Liver (tissue), 9 donors: ENCODE data around the gene ACTN1. TPM values are rescaled to one million over a fixed set of nuclear protein-coding genes. Genes with fewer than 3 reads are reported as not detected.

ENCODE experiments used
- DNase-seq: peaks from one replicate; pipeline ENCODE4 v3.0.0-alpha.2; 2017; ENCODE audit warnings: low spot score
- H3K27ac ChIP-seq, 2 donors: one replicate each; pipeline ENCODE4 v1.7.0; 2013; ENCODE audit warnings: inconsistent platforms in 2 of 2, low read length in 2 of 2, control low read depth in 1 of 2, low read depth in 1 of 2, mild to moderate bottlenecking in 1 of 2
- H3K27me3 ChIP-seq, 4 donors: one replicate each; pipeline versions ENCODE4 v1.6.1 to v1.7.0; 2013; ENCODE audit warnings: low read length in 3 of 4, inconsistent platforms in 1 of 4, mild to moderate bottlenecking in 1 of 4, moderate library complexity in 1 of 4; ENCODE audit not compliant: control insufficient read depth in 4 of 4, insufficient read depth in 4 of 4
- H3K36me3 ChIP-seq, 4 donors: one replicate each; pipeline versions ENCODE4 v1.6.1 to v1.7.0; 2013; ENCODE audit warnings: low read length in 3 of 4, mild to moderate bottlenecking in 3 of 4, low read depth in 1 of 4, moderate library complexity in 1 of 4; ENCODE audit not compliant: control insufficient read depth in 4 of 4, insufficient read depth in 3 of 4
- H3K4me1 ChIP-seq, 4 donors: one replicate each; pipeline versions ENCODE4 v1.6.1 to v1.7.0; 2013; ENCODE audit warnings: low read length in 3 of 4, mild to moderate bottlenecking in 3 of 4, moderate library complexity in 1 of 4; ENCODE audit not compliant: control insufficient read depth in 4 of 4, insufficient read depth in 4 of 4
- H3K4me3 ChIP-seq, 3 donors: one replicate each; pipeline versions ENCODE4 v1.6.1 to v1.7.0; 2013; ENCODE audit warnings: low read length in 3 of 3, control low read depth in 1 of 3, low read depth in 1 of 3, mild to moderate bottlenecking in 1 of 3
- H3K9ac ChIP-seq, 2 donors: one replicate each; pipeline ENCODE4 v1.7.0; 2013; ENCODE audit warnings: low read length in 2 of 2, mild to moderate bottlenecking in 2 of 2, moderate library complexity in 2 of 2, control low read depth in 1 of 2, low read depth in 1 of 2
- H3K9me3 ChIP-seq, 4 donors: one replicate each; pipeline versions ENCODE4 v1.6.1 to v1.7.0; 2013; ENCODE audit warnings: low read length in 3 of 4; ENCODE audit not compliant: control insufficient read depth in 4 of 4
- ATF3 ChIP-seq: IDR thresholded peaks from 2 replicates; pipeline ENCODE4 v1.6.1; 2016; ENCODE audit warnings: antibody characterized with exemption
- FOXA1 ChIP-seq: IDR thresholded peaks from 2 replicates; pipeline ENCODE4 v1.6.1; 2016; ENCODE audit warnings: antibody characterized with exemption
- FOXA2 ChIP-seq: IDR thresholded peaks from 2 replicates; pipeline ENCODE4 v1.6.1; 2016; ENCODE audit warnings: antibody characterized with exemption
- GABPA ChIP-seq, 2 donors: IDR thresholded peaks in 1 of 2; conservative IDR thresholded peaks in 1 of 2; 2 replicates each; pipeline ENCODE4 v1.6.1; 2016; ENCODE audit warnings: antibody characterized with exemption in 2 of 2, mild to moderate bottlenecking in 1 of 2, moderate library complexity in 1 of 2
- HNF4A ChIP-seq, 2 donors: conservative IDR thresholded peaks; 2 replicates each; pipeline ENCODE4 v1.6.1; 2016; ENCODE audit warnings: antibody characterized with exemption in 2 of 2, mild to moderate bottlenecking in 2 of 2
- HNF4G ChIP-seq: IDR thresholded peaks from 2 replicates; pipeline ENCODE4 v1.6.1; 2016; ENCODE audit warnings: antibody characterized with exemption
- JUND ChIP-seq, 2 donors: IDR thresholded peaks; 2 replicates each; pipeline ENCODE4 v1.6.1; 2016; ENCODE audit warnings: antibody characterized with exemption in 2 of 2
- NR2F2 ChIP-seq: IDR thresholded peaks from 2 replicates; pipeline ENCODE4 v1.6.1; 2016; ENCODE audit warnings: antibody characterized with exemption
- REST ChIP-seq: IDR thresholded peaks from 2 replicates; pipeline ENCODE4 v1.6.1; 2016; ENCODE audit warnings: antibody characterized with exemption, mild to moderate bottlenecking
- RXRA ChIP-seq, 2 donors: IDR thresholded peaks; 2 replicates each; pipeline ENCODE4 v1.6.1; 2017 to 2018; ENCODE audit warnings: antibody characterized with exemption in 2 of 2, mild to moderate bottlenecking in 1 of 2
- YY1 ChIP-seq: IDR thresholded peaks from 2 replicates; pipeline ENCODE4 v1.6.1; 2016; ENCODE audit warnings: antibody characterized with exemption, mild to moderate bottlenecking
- WGBS: extraction: QIAGEN DNeasy Blood & Tissue Kit; methylation state at CpG from one replicate; pipeline ENCODE4 v1.1.7; 2013; 5-methylcytosine and 5-hydroxymethylcytosine counted together
- polyA plus RNA-seq, 2 donors: library from polyadenylated mRNA; stranded (reverse) in 1 of 2; unstranded in 1 of 2; fragments of 200-250 nt in 1 of 2; fragments of >200 nt in 1 of 2; fragmentation: Nextera tagmentation in 1 of 2; extraction: Ambion mirVana in 1 of 2; gene quantifications; one replicate each; pipeline versions ENCODE4 v1.2.1 to v1.2.3, GENCODE V29; 2013 to 2015
- total RNA-seq, 2 donors: library from RNA; depleted of rRNA; stranded (reverse); fragments of >200 nt; gene quantifications; one replicate each; pipeline ENCODE4 v1.2.3, GENCODE V29; 2014
- TF ChIP-seq, protein P1 (sequence below): fragments of 150-350 bp; IDR thresholded peaks from 2 replicates; pipeline ENCODE4 v1.5.1; 2017; ENCODE audit warnings: improper control_type of control experiment, low read depth, low read length; ENCODE audit not compliant: missing input control
- donor health status: healthy.
- donor health status: healthy.
- donor health status: healthy.
- donor health status: healthy.
- donor health status: healthy.

ACTN1 gene
- total and polyA plus RNA-seq, 4 donors: 36.2 to 100 (median 63.1) TPM

DNA sequence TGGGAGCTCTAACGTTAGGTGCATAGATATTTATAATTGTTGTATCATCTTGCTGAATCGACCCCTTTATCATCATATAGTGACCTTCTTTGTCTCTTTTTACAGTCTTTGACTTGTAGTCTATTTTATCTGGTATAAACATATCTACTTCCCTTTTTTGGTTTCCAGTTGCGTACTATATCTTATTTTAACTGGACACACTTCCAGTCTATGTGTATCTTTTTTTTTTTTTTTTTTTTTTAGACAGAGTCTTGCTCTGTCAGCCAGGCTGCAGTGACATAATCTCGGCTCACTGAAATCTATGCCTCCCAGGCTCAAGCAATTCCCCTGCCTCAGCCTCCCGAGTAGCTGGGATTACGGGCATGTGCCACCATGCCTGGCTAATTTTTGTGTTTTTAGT lies 144.3 kb downstream of the ACTN1 start:
- no peaks in the 10 kb centered on the region for H3K36me3 ChIP-seq
- WGBS: 71% methylated on average over 6 of the region's 6 CpGs

DNA sequence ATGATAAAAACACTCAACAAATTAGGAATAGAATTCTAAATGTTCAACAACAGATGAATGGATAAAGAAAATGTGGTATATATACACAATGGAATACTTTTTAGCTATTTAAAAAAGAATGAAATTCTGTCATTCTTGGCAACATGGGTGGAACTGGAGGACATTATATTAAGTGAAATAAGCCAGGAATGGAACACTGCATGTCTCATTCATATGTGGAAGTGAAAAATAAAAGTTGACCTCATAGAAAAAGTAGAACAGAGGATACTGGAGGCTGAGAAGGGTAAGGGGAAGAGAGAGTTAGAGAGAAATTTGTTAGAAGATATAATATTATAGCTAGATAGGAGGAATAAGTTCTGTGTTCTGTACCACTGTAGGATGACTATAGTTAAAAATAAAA lies 150.4 kb downstream of the ACTN1 start:
- H3K4me1 ChIP-seq: peaks cover 5 to 27% (median 15%) of the 10 kb centered on the region in 4 donors
- TF ChIP-seq FOXA1 (no peak), YY1 (no peak), HNF4A (conservative IDR thresholded peaks at IDR 0.05) (no peak), ATF3 (no peak), RXRA (IDR thresholded peaks at IDR 0.05) (no peak), REST (no peak)
- TF ChIP-seq, protein P1, sequence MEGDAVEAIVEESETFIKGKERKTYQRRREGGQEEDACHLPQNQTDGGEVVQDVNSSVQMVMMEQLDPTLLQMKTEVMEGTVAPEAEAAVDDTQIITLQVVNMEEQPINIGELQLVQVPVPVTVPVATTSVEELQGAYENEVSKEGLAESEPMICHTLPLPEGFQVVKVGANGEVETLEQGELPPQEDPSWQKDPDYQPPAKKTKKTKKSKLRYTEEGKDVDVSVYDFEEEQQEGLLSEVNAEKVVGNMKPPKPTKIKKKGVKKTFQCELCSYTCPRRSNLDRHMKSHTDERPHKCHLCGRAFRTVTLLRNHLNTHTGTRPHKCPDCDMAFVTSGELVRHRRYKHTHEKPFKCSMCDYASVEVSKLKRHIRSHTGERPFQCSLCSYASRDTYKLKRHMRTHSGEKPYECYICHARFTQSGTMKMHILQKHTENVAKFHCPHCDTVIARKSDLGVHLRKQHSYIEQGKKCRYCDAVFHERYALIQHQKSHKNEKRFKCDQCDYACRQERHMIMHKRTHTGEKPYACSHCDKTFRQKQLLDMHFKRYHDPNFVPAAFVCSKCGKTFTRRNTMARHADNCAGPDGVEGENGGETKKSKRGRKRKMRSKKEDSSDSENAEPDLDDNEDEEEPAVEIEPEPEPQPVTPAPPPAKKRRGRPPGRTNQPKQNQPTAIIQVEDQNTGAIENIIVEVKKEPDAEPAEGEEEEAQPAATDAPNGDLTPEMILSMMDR: no peak

More for the DNA sequence above, 144.3 kb downstream of the ACTN1 start:
- no peak for DNase-seq
- TF ChIP-seq FOXA1 (no peak), REST (no peak), FOXA2 (no peak), NR2F2 (no peak), GABPA (IDR thresholded peaks at IDR 0.05 in 1 of 2, conservative IDR thresholded peaks at IDR 0.05 in 1 of 2) (no peak), JUND (IDR thresholded peaks at IDR 0.05) (no peak), HNF4G (no peak)
- Histone ChIP-seq H3K4me1 (no peaks in the 10 kb centered on the region), H3K4me3 (no peak overlapping the region), H3K27me3 (no peaks in the 10 kb centered on the region), H3K27ac (no peak overlapping the region), H3K9me3 (peaks cover 0 to 2% (median 0%) of the 10 kb centered on the region in 4 donors), H3K9ac (no peak overlapping the region)

More for the DNA sequence above, 150.4 kb downstream of the ACTN1 start:
- no peaks in the 10 kb centered on the region for H3K27me3 ChIP-seq
- no peaks in the 10 kb centered on the region for H3K36me3 ChIP-seq
- DNase-seq: no peak
- H3K4me3 ChIP-seq: no peak overlapping the region
- H3K9me3 ChIP-seq: no peaks in the 10 kb centered on the region
- no peak overlapping the region for H3K9ac ChIP-seq
- no peak overlapping the region for H3K27ac ChIP-seq
